Inflammatory macrophage treated with lipopolysaccharide for 1 hour (primary cell): ENCODE results near the gene C1orf105.
A peak's percentile ranks its signal among the peaks of the same experiment; 100 is the strongest.
"Not testable (repeated sequence)": the region's sequence is repeated elsewhere in the genome, so short reads cannot be mapped to it uniquely, and the experiment has no call there.

Experiments
- DNase-seq, 2 donors: peaks; one replicate each; pipeline ENCODE4 v3.0.0-alpha.2; 2020 to 2022

C1orf105 gene, protein sequence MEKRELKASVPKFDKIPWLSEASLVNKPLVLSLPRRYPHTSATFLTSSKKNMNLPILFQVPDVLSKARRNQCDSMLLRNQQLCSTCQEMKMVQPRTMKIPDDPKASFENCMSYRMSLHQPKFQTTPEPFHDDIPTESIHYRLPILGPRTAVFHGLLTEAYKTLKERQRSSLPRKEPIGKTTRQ

DNA sequence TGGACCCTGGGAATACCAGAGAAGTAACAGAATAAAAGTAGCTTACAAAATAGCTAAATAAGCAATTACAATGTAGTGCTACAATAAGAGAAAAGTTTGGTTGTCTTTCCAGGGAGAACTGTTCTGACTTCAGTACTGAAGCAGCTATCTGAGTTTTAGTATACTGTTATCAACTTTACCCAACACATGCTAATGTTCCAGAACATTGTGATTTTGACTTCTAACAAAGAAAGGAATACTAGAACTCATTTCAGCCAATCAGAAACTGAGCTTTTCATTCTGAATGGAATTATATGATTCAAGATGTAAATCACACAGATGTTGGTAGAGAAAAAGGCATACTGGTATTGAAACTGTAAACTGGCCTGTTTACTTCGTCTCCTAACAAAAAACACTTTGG is at the start of gene C1orf105:
TSS of gene C1orf105 (plus strand) at position 301 of the 400 bp plus-strand sequence. CDS start 201 bp downstream, outside the sequence.
- DNase-seq, result no peak

DNA sequence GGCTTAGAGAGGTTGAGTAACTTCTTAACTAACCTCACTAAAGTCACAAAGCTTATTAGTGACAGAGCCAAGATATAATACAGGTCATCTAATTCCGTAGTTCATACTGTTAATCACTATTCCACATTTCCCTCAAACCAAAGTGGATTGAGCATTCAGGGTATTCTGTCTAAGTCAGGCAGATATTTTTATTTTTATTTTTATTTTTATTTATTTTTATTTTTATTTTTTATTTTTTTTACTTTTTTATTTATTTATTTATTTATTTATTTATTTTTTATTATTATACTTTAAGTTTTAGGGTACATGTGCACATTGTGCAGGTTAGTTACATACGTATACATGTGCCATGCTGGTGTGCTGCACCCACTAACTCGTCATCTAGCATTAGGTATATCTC is 48.8 kb upstream of the C1orf105 start:
- DNase-seq, result not testable (repeated sequence)

DNA sequence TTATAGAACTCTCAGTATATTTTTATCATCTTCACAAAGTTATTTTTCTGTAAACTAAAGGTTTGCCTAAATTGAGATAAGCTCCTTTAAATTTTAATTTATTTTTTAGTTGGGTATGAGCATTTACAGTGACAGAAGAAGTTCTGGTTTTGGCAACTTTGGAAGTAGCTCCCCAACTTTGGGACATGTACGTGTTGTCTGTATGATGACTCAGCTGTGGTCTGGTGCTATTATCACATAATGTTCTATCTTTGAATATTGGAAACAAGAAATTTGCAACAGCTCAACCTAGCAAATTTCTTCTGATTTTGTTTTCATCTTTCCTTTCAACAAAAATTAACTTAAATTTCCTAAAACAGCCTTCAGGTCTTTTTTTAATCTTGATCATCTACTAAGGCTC is 46.6 kb upstream of the C1orf105 start:
- no peak for DNase-seq

DNA sequence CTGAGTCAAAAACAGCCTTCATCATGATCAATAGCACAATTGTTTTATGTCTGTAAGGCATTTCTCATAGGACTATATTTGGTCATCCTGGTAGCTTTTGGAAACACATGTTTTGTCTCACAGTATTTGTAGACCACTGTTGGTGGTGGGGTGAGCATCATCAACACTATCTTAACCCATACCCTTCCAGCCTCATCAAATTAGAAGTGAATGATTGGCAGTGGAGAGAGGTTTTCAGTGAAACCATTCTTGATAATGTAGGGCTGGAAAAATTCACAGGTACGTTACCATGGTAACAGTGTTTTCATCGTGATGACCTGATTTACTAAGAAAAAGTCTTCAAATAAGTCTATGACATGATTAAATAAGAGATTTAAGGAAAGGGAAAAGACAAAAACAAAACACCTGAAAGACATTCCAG is 45.3 kb upstream of the C1orf105 start:
- no peak for DNase-seq

DNA sequence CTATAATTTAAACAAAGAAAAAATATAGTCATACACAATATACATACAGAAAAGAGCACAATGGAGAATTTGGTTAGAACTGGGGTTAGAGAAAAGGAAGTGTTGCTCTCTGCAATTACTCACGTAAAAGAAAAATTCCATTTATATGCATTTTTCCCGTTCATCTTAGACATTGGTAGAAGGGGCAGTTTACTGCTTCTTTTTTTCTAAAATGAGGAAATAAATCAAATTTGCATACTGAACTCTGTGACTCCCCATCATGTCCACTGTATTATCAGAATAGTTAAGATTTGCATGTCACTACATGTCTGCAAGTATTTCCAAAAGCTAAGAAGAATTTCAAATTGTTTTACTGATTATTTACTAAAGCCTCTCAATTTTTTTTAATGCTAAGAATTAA is 44.1 kb upstream of the C1orf105 start:
- peak; percentile 64 to 76 for DNase-seq

DNA sequence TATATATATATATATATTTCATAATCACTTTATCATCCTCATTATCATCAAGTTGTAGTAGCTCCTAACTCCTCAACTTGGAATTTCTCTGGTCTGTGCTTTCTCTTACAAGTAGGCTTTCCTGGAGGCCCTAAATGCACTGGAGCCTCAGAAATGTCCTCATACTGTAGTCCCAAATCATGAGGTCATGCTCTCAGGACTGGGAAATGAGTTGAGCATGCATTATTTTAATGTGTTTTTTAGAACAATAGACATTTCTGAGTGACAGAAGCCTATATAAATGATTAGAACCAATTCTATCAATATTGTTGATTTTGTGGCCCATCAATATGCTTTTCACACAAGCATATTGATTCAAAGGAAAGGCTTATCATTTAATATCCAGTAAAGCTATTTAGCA is 42.9 kb upstream of the C1orf105 start:
- no peak for DNase-seq

DNA sequence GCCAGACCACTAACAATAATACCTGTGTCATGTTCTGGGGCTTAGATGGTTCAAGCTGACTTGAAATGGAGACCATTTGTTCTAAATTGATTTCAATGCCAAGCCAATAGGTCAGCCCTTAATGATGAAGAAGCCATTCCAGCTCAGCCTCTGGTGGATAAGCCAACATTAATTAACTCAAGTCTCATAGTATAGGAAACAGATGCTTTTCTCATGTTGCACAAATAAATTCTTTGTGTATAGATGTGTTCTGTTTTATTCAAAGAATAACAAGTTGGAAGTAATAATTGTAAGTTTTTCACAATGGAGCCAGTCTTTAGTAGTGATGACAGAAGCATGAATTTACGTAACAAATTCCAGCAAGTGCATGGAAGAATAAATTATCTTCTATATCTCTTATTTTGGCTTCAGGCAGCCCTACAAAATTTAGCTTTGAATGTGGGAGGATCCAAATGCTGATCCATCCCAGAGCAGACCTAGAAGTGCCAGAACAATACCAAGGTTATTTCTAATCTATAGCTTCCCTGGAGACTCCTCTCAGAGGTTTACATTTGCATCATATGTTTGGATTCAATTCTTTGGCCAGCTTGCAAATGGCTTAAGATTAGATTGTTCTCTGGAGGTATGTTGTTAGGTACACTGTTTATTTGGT is 42.2 kb upstream of the C1orf105 start:
- DNase-seq, result no peak

DNA sequence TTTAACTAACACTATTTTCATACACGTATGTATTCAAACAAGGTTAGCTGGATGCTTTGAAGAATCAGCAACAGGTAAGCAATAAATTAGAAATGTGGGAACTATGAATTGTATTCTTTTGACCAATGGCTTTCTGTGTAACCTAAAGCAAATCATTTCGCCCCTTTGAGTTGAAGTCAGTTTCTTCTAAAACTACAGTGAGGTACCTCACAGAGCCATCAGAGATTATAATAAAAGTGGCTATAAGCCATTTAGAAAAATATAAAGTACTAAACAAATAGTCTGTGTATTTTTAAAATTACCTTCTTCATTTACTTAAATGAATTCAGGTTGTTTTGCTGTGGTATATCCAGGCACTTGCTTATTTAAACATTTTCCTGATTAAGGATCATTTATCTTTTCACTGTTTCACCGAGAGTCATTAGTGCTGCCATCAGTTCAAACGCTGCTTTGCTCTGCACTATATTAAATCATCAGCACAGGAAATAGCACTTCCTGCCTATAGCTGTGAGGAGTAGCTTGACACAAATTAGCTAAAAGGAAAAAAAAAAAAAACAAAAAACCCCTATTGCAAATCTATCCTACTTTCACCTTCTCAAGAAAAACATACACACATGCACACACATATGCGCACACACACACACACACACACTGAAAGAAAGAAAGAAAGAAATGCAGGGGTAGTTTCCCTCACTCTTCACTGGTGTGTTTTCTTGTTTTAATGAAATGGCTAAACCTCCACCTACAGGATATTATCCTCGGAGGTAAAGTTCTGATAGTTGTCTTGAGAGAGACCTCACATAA is 39.8 kb upstream of the C1orf105 start:
- DNase-seq, result no peak

DNA sequence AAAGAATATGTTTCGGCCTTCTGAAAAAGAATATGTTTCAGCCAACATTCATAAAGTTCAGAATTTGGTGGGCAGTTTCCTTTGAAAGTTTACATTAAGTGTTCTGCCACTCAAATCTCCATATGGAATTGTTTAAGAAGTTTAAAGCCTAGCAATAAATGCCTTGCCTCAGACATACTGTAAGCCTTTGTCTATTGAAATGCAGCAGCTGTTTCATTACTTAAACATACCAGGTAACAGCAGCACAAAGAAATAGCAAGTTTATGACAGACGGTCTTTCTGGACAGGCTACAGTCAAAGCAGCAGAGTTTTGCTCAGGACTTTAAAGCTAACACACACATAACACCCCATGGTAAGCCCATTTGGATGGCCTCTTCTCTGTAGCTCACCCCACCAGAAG is 38.5 kb upstream of the C1orf105 start:
- no peak for DNase-seq

DNA sequence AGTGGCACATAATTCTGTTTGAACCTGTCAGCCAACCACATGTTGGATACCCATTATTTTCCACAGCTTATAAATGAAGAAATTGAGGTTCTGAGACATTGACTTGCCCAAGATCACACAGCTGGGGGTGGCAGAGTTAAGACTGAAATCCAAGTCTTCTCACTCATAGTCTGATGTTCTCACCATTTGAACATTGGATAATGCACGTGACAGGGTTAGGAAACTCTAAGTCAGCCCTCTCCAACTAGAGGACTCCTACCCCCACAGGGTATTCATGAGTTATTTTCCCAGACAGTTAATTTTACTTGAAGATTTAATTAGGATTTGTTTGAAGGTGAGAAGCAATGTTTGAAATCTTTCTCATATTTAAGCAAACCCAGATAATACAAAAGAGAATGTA is 38.1 kb upstream of the C1orf105 start:
- DNase-seq, result no peak

DNA sequence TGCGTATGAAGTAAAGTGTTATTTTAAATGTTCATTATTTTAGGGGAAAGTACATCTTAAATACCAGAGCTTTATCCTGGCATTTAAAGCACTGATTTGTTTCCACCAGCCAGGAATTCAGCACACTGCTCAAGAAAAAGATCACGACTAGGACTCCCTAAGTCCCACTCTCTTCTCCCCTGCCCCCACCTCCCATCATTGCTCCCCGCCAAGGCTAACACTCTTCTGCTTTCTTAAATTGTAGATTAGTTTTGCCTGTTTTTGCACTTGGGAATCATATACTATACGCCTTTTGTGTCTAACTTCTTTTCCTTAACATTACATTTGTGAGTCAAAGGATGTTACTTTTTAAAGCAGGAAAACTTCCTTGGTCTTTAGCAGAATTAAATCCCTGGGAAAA is 37.5 kb upstream of the C1orf105 start:
- no peak for DNase-seq

DNA sequence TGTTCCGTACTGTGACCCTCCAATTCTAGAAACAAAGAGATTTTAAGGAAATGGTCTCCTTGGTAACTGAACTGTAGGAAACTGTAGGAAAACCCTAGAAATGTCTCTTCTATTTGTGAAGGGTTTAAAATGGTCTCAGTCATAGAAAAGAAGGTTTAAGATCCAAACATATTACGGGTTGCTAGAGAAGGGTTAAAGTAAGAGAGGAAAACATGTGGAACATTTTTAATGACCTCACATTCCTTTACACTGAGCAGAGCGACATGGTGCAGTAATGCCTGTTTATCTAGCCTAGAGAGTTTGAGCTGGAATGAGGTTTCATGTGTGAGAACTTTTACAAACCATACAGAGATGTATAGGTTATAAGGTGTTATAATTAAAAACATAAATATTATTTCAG is 36.9 kb upstream of the C1orf105 start:
- DNase-seq, result no peak

DNA sequence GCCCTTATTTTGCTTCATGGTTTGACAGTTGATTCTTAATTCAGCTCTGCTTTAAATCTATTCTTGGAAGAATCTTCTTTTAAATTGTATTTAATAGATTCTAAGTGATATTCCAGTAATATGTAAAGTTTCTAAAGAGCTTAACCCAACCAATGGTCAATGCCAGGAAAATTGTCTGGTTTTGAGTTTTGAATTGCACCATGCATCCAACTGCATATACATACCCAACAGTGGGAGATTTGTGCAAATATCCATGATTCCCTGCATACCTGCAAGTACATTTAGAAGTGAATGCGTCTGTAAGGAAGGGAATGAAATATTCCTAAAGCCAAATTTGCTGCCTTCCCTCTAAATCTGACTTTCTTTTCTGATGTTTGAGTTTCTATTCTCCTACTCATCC is 35.8 kb upstream of the C1orf105 start:
- no peak for DNase-seq

DNA sequence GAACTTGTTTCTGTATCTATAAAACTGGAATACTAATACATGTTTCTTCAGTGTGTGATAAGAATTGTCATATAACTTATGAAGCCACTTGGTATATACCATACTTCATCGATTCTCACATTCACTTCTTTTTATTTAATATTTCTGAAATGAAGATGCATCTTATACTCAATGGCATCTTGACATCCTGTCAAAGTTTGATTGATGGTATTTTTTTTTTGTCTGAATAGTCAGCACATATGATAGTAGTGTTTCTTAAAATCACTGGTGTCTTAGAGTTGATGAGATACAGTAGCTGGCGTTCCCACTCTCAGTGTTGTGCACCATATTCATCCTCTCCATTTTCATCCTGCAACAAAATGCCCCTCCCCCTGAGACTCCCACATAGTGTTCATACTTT is 34.4 kb upstream of the C1orf105 start:
- DNase-seq, result no peak

DNA sequence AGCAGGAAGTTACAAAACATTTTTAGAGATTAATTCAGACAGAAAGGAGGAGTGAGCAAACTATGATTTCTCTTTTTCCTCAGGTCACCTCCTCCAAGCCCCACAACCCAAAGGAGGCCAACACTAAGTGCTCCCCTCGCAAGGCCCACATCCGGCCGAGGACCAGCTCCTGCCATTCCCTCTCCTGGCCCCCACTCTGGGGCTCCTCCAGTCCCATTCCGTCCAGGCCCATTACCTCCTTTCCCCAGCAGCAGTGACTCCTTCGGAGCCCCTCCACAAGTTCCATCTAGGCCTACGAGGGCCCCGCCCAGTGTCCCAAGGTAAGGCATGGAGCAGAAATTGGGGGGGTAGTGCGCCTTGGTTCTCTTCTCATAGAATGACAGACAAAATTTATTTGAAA is 32.0 kb upstream of the C1orf105 start:
- no peak for DNase-seq

DNA sequence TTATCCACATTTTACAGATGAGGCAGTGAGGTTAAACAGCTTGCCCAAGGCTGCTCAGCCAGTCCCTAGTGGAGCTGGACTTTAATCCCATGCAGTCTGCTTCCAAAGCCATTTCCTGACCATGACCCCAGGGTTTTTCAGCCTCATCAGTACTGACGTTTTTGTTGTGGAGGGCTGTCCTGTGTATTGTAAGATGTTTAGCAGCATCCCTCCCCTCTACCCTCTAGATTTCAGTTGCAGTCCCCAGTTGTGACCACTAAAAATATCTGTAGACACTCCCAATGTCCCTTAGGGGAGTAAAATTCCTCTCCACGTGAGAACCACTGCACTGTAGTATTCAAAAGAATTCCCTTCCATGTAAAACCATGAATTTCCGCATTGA is 30.2 kb upstream of the C1orf105 start:
- DNase-seq, result no peak

DNA sequence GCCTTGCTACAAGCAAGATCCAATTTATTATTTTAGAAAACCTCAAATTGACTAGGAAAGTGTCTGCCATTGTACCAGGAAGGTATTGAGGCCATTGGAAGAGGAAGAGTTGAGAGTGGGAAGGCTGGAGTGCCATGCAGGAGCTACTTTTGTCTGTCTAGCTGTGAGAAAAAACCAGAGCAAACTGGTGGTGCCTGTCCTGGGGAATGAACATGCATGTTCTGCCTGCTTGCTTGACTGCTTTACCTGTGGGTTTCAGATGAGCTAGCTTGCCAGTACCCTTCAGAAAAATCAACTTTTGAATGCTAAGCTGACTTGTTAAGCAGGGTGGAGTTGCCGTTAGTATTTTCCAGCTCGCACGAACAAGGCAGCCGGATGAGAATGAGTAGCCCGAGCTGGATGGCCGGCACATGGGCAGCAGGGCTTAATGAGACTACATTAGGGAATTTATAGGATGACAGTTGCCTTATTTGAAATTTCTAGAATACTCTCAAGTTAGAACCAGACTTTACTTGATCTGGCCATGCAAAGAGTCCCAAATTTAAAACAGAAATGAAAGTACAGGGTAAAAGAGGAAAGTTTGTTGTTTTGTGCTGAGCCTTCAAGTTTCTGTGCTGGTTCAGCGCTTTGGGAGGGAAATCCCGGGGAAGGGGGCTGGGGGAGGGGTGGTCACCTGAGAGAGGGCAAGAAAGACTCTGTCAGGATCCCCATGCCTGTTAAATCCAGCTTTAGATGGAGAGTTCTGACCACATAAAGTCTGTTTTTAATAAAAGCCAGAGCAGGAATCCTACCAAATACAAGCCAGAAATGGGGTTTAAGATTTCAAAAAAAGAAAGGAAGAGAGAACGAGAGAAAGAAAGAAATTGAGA is 29.6 kb upstream of the C1orf105 start:
- no peak for DNase-seq

DNA sequence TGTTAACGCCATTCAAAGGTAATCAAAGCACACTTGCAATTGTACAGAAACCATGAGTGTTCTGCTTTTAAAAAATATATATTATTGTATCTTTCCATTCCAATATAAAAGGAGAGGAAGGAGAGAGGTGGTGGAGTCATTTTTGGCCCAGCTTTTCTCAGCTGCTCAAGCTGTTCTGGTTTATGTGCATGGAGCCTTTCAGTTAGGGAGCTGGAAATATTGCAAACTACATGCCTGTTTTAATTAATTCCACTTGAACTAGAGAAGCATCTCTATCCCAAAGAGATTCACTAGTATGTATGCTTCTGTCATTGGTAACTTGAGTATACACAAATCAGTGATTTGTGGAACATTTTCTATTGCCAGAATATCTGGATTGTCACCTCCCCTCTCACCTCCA is 28.5 kb upstream of the C1orf105 start:
- DNase-seq, result no peak

DNA sequence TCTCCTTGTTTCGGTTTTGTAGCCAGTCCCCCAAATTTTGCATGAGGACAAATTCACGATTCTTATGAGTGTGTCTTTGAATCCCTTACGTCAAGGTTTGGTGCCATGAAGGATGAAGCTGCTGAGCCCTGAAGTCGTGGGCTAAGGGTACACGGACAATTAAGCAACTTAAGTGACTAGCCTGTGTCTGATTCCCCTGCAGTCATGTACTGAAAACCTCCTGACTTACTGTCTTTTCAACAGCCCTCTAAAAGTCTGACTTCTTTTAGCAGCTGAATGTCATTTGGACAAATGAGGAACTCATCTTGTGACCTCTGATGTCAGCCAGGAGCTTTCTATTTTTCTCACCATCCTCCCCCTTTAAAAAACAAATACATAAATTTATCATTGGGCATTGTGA is 27.1 kb upstream of the C1orf105 start:
- peak; percentile 40 to 91 for DNase-seq

DNA sequence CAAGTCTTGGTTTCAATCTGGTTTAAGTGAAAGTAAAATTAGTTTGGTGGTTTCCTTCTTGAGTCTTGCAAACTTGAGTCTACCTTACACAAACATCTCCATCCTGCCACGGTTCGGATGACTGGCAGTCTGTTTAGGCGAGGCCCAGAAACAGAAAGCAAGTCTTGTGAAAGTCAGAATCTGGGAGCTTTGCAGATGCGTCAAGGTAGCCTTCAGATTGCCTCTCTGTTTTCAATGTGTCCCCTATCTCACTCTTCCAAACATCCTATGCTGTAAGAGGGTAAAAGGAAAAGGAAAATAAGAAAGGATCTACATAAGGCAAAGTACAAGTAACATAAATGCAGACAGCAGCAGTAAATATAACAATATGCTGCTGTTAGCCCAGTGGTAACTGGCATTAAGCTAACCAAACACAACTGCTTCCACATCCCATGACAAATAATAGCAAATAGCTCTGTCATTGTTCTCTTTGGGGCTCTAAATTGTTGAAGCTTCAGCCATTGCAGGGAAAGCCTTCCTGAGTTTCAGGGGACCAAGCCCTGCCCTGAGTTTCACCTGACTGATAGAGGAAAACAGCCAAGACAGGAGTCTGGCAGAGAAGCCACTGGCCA is 26.2 kb upstream of the C1orf105 start:
- DNase-seq, result peak; percentile 37 to 76

DNA sequence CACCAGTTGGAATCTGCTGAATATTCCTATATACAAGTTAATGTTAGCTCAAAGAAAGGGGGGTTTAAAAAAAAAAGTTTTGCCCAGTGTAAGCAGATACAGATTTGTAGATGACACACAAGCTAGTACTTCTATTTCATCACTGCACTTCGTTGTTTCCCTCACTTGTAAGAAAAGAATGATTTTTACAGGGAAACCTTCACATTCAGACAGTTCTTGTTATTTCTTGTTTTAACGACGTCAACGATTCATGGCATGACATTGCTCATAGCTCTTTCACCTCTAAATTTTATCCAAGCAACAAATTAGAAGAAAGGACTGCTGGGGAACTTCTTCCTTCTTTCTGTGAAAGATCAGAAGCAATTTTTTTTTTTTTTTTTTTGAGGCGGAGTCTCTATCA is 25.7 kb upstream of the C1orf105 start:
- DNase-seq, result no peak

DNA sequence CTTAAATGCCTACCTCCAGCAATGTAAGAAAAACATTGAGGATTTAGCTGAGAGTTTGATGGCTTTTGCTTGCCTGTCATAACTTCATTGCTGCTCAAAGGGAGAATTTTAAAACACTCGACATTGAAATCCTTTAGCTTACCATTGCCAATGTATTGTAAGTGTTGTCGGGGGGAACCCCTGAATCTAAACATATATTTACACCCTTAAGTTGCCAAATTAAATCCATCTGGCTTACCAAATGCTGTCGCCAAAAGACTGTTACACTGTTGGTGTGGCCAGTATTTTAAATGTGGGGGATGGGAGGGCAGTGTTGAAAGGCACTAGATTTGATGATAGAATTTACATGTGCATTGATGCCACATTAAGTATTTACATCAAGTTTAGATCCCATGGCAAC is 24.9 kb upstream of the C1orf105 start:
- DNase-seq, result no peak

DNA sequence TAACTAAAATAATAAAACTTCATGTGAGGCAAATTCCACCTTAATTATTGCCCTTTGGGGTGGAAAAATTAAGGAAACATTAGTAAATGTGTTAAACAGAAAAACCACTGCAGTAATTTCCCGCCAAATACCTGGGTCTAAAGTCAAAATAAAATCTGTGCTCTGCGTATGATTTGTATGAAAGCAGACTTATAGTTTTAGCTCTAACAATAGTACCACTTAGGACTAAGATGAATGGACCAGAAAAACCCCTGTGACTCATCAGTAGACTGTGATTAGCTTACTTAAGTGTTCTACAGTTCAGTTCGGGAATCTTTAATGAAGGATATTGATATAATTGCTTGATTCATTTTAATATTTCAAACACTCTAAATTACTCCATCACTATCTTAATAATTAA is 23.3 kb upstream of the C1orf105 start:
- DNase-seq, result no peak
